ENCODE data around the gene NPAS2.

DNA sequence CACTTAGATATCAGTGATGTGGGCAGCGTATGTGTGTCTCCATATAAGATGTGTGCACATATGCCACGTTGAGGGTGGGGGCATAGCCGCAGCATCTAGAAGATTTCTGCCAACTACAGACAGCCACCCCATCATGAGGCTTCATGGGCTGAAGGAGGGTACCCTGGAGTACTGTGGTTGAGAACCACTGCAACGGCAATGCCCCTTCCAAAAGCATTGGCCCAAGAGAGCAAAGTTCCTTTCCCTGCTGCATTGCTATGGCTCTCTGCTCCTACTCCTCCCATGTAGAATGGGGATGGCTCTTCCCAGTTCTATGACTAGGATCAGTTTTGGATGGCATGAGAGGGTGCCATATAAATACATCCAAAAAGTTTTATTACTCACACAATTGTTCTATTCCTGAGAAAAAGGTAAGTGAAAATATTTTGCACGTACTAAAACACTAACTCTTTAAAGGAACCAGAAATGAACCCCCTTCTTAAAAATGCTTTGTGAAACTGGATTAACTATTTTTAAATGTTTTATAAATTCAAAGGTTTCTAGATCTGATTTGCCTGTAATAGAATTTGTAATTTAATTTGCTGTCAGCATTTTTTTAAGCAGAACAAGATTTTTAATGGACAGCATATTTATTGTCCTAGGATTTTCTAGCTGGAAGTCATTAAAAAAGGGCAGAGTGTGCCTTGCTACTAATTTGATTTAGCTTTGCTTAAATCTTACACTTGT is 177.7 kb downstream of the NPAS2 start:
- TF ChIP-seq EP300 (IDR thresholded peaks at IDR 0.05; ENCODE audit: borderline replicate concordance in 1 of 2, low read depth in 1 of 2, low read length in 1 of 2) (no peak), POLR2AphosphoS5 (IDR thresholded peaks at IDR 0.05; ENCODE audit: low read depth, low read length) (no peak), SIN3A (IDR thresholded peaks at IDR 0.05; ENCODE audit: borderline replicate concordance, low read depth, low read length) (no peak), RXRA (IDR thresholded peaks at IDR 0.05; ENCODE audit: borderline replicate concordance, low read depth) (no peak), TCF12 (IDR thresholded peaks at IDR 0.05) (no peak), RAD21 (IDR thresholded peaks at IDR 0.05; ENCODE audit: low read length) (no peak), RCOR1 (IDR thresholded peaks at IDR 0.05; ENCODE audit: low read length) (no peak), CHD2 (IDR thresholded peaks at IDR 0.05; ENCODE audit: low read length, partially characterized antibody) (no peak), EZH2phosphoT487 (IDR thresholded peaks at IDR 0.05; ENCODE audit: borderline replicate concordance, low read depth) (no peak)
- TF ChIP-seq, protein P1, sequence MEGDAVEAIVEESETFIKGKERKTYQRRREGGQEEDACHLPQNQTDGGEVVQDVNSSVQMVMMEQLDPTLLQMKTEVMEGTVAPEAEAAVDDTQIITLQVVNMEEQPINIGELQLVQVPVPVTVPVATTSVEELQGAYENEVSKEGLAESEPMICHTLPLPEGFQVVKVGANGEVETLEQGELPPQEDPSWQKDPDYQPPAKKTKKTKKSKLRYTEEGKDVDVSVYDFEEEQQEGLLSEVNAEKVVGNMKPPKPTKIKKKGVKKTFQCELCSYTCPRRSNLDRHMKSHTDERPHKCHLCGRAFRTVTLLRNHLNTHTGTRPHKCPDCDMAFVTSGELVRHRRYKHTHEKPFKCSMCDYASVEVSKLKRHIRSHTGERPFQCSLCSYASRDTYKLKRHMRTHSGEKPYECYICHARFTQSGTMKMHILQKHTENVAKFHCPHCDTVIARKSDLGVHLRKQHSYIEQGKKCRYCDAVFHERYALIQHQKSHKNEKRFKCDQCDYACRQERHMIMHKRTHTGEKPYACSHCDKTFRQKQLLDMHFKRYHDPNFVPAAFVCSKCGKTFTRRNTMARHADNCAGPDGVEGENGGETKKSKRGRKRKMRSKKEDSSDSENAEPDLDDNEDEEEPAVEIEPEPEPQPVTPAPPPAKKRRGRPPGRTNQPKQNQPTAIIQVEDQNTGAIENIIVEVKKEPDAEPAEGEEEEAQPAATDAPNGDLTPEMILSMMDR (IDR thresholded peaks at IDR 0.05), result no peak
- TF ChIP-seq, protein P2, sequence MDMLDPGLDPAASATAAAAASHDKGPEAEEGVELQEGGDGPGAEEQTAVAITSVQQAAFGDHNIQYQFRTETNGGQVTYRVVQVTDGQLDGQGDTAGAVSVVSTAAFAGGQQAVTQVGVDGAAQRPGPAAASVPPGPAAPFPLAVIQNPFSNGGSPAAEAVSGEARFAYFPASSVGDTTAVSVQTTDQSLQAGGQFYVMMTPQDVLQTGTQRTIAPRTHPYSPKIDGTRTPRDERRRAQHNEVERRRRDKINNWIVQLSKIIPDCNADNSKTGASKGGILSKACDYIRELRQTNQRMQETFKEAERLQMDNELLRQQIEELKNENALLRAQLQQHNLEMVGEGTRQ (IDR thresholded peaks at IDR 0.05; ENCODE audit: borderline replicate concordance, low read depth, low read length), result no peak
- TF ChIP-seq, protein P3, sequence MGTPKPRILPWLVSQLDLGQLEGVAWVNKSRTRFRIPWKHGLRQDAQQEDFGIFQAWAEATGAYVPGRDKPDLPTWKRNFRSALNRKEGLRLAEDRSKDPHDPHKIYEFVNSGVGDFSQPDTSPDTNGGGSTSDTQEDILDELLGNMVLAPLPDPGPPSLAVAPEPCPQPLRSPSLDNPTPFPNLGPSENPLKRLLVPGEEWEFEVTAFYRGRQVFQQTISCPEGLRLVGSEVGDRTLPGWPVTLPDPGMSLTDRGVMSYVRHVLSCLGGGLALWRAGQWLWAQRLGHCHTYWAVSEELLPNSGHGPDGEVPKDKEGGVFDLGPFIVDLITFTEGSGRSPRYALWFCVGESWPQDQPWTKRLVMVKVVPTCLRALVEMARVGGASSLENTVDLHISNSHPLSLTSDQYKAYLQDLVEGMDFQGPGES (IDR thresholded peaks at IDR 0.05; ENCODE audit: low read depth, low read length), result no peak

Measured in SK-N-SH (cell line).